ENCODE results near the gene SRRM5. TPM values are rescaled to one million over a fixed set of nuclear protein-coding genes. Genes with fewer than 3 reads are reported as not detected.
A peak's percentile ranks its signal among the peaks of the same experiment; 100 is the strongest.

SRRM5 gene
- total and polyA plus RNA-seq, 12 donors = 0.15 to 4.7 (median 0.28) TPM; not detected in 3

- intact Hi-C loops (cut with DNase I) = loop anchor here in 1 of 2 donors (10.0 kb wide), 1 partner anchor 47 kb away; no protein-coding TSS in a partner anchor
- 76 to 83% (median 80%) methylated on average over 18 to 28 of the region's 28 CpGs for WGBS, 4 donors
These were observed 4.4 kb upstream of the SRRM5 start for GRCh38 chr19:43607238-43608205.

GRCh38 chr19:43609872-43610271, 2.0 kb upstream of the SRRM5 start:
- H3K4me3 ChIP-seq = no peak overlapping the region
- H3K4me1 ChIP-seq (replicated peaks in 1 of 2) = no peaks in the 10 kb centered on the region
- intact Hi-C loops (cut with DNase I) = loop anchor here in 1 of 2 donors (10.0 kb wide), 1 partner anchor 45 kb away; no protein-coding TSS in a partner anchor
- no peaks in the 10 kb centered on the region for H3K9me3 ChIP-seq (replicated peaks in 1 of 3)
- H3K27me3 ChIP-seq = no peaks in the 10 kb centered on the region
- H3K27ac ChIP-seq = no peak overlapping the region
- H3K36me3 ChIP-seq (replicated peaks in 1 of 2) = peaks cover 0 to 22% of the 10 kb centered on the region in 2 donors
- no peak for TF ChIP-seq POLR2A (IDR thresholded peaks at IDR 0.05)
- TF ChIP-seq CTCF (IDR thresholded peaks at IDR 0.05) = no peak
- WGBS, 4 donors = 88 to 94% (median 90%) methylated on average over 7 of the region's 7 CpGs
- no peak for DNase-seq

More at GRCh38 chr19:43607238-43608205, 4.4 kb upstream of the SRRM5 start:
- Histone ChIP-seq H3K9me3 (replicated peaks in 1 of 3) (no peaks in the 10 kb centered on the region), H3K4me3 (no peak overlapping the region), H3K4me1 (replicated peaks in 1 of 2) (no peaks in the 10 kb centered on the region), H3K27me3 (no peaks in the 10 kb centered on the region), H3K36me3 (replicated peaks in 1 of 2) (peaks cover 0 to 19% of the 10 kb centered on the region in 2 donors), H3K27ac (no peak overlapping the region)
- TF ChIP-seq CTCF (IDR thresholded peaks at IDR 0.05) = no peak
- no peak for TF ChIP-seq POLR2A (IDR thresholded peaks at IDR 0.05)
- DNase-seq = no peak

- Histone ChIP-seq H3K9me3 (replicated peaks in 1 of 3) (no peaks in the 10 kb centered on the region), H3K36me3 (replicated peaks in 1 of 2) (peaks cover 0 to 22% of the 10 kb centered on the region in 2 donors), H3K27ac (peak overlapping the region in 1 of 5 donors; percentile 12), H3K27me3 (no peaks in the 10 kb centered on the region), H3K4me3 (no peak overlapping the region), H3K4me1 (replicated peaks in 1 of 2) (peaks cover 2 to 6% of the 10 kb centered on the region in 2 donors)
- intact Hi-C loops (cut with DNase I) = no loop called here
- TF ChIP-seq POLR2A (IDR thresholded peaks at IDR 0.05) = no peak
- no peak for TF ChIP-seq CTCF (IDR thresholded peaks at IDR 0.05)
- no peak for DNase-seq
- 55 to 69% (median 62%) methylated on average over 3 of the region's 3 CpGs for WGBS, 4 donors
These were observed 1.4 kb upstream of the SRRM5 start for GRCh38 chr19:43610493-43610892.

GRCh38 chr19:43612374-43612773, 486 bp downstream of the SRRM5 start:
- WGBS, 4 donors = 97 to 99% (median 98%) methylated on average over 7 to 12 of the region's 12 CpGs
- Histone ChIP-seq H3K4me1 (replicated peaks in 1 of 2) (peaks cover 6 to 20% of the 10 kb centered on the region in 2 donors), H3K36me3 (replicated peaks in 1 of 2) (peaks cover 0 to 17% of the 10 kb centered on the region in 2 donors), H3K9me3 (replicated peaks in 1 of 3) (no peaks in the 10 kb centered on the region), H3K27ac (no peak overlapping the region), H3K4me3 (no peak overlapping the region), H3K27me3 (no peaks in the 10 kb centered on the region)
- intact Hi-C loops (cut with DNase I) = no loop called here
- TF ChIP-seq CTCF (IDR thresholded peaks at IDR 0.05) (no peak), POLR2A (IDR thresholded peaks at IDR 0.05) (no peak)
- DNase-seq = no peak

Measured in adrenal gland (tissue), 12 donors.